HL-60/S4 (cell line): ENCODE measurements around the gene B4GALNT4.
"Not testable (repeated sequence)": the region's sequence is repeated elsewhere in the genome, so short reads cannot be mapped to it uniquely, and the experiment has no call there.

Experiments used
- in situ Hi-C: fragments of 300-500 bp; cut with MboI; formaldehyde crosslinking; loops from 2 replicates; pipeline ENCODE4 v1.14.3; 2022; ENCODE audit warnings: low sequenced_read_pairs

B4GALNT4 gene

GRCh38 chr11:418343-419247 lies 49.3 kb downstream of the B4GALNT4 start:
- in situ Hi-C loops: no loop called here

GRCh38 chr11:419248-420005 lies 50.1 kb downstream of the B4GALNT4 start:
- in situ Hi-C loops: no loop called here

GRCh38 chr11:420054-420910 lies 51.0 kb downstream of the B4GALNT4 start:
- in situ Hi-C loops: no loop called here

GRCh38 chr11:420911-421321 lies 51.6 kb downstream of the B4GALNT4 start:
- in situ Hi-C loops: no loop called here

GRCh38 chr11:422249-422656 lies 53.0 kb downstream of the B4GALNT4 start:
- in situ Hi-C loops: no loop called here

GRCh38 chr11:424232-424631 lies 54.9 kb downstream of the B4GALNT4 start:
- in situ Hi-C loops: no loop called here

- in situ Hi-C loops: not testable (repeated sequence)
Observed at GRCh38 chr11:424766-425165, 55.5 kb downstream of the B4GALNT4 start.

- in situ Hi-C loops: no loop called here
Observed at GRCh38 chr11:425301-425700, 56.0 kb downstream of the B4GALNT4 start.

GRCh38 chr11:426851-427250 lies 57.6 kb downstream of the B4GALNT4 start:
- in situ Hi-C loops: no loop called here

GRCh38 chr11:428295-428694 lies 59.0 kb downstream of the B4GALNT4 start:
- in situ Hi-C loops: no loop called here

- in situ Hi-C loops: no loop called here
Observed at GRCh38 chr11:429391-429790, 60.1 kb downstream of the B4GALNT4 start.

- in situ Hi-C loops: no loop called here
Observed at GRCh38 chr11:429931-430456, 60.7 kb downstream of the B4GALNT4 start.
